HCT116 (cell line): ENCODE data around the gene ZNF628. TPM values are rescaled to one million over a fixed set of nuclear protein-coding genes. Genes with fewer than 3 reads are reported as not detected.

Source experiments
- ATAC-seq: fragments of 200-7000 bp; cut with Tn5 transposase; 2 replicates; pipeline ENCODE4 v1.9.1; 2020; ENCODE audit warnings: mild to moderate bottlenecking, moderate library complexity
- BruUV-seq: library from RNA; stranded (reverse); fragments of 400-500 nt; replicated peaks from 2 replicates; lab custom pipeline; 2021; lab: Mats Ljungman, UMichigan
- CTCF ChIA-PET: fragments of 300-600 bp; sonication (Branson Sonifier 250); formaldehyde crosslinking; loops from one replicate; lab custom pipeline; 2021; ENCODE audit warnings: antibody characterized with exemption; lab: Charles Lee
- POLR2A ChIA-PET: fragments of 300-600, 350-600 bp; sonication (Branson Sonifier 250); formaldehyde crosslinking; loops from one replicate; lab custom pipeline; 2021; ENCODE audit warnings: antibody characterized with exemption; lab: Charles Lee
- RAD21 ChIA-PET, 2 experiments: fragments of 300-600 bp; sonication (Branson Sonifier 250); formaldehyde crosslinking; loops; one replicate each; lab custom pipeline; 2023; ENCODE audit warnings: low total read pairs in 2 of 2; ENCODE audit not compliant: uncharacterized antibody in 2 of 2, unreplicated experiment in 2 of 2, low non-redundant PET in 1 of 2; lab: Charles Lee
- DNase-seq: peaks from one replicate; pipeline ENCODE4 v3.0.0-alpha.2; 2010; ENCODE audit warnings: low read depth, low spot score
- H2AFZ ChIP-seq: fragments of 200-600 bp; shearing (Covaris generic), sonication (generic); 2 replicates; pipeline ENCODE4 v1.6.1; 2017; ENCODE audit warnings: low read depth, mixed run types, mixed read lengths, antibody characterized with exemption, low read length; ENCODE audit not compliant: poor library complexity, severe bottlenecking
- H3K27ac ChIP-seq: 2 replicates; pipeline ENCODE4 v1.5.1; 2012; ENCODE audit warnings: low read depth, low read length
- H3K27me3 ChIP-seq: fragments of 200-600 bp; sonication (generic); 2 replicates; pipeline ENCODE4 v1.6.1; 2016; ENCODE audit warnings: mixed run types, low read length, mixed read lengths; ENCODE audit not compliant: insufficient read depth
- H3K36me3 ChIP-seq, 2 experiments: fragments of 200-500 bp in 1 of 2; fragments of 200-600 bp in 1 of 2; sonication (Bioruptor generic) in 1 of 2; sonication (generic) in 1 of 2; 2 replicates each; pipeline versions ENCODE4 v1.5.1 to v1.6.1; 2014 to 2016; ENCODE audit warnings: low read length in 2 of 2, inconsistent platforms in 1 of 2, mixed read lengths in 1 of 2, mixed run types in 1 of 2; ENCODE audit not compliant: insufficient read depth in 2 of 2, control insufficient read depth in 1 of 2
- H3K4me1 ChIP-seq, 2 experiments: fragments of 200-600 bp in 1 of 2; sonication (generic) in 1 of 2; 2 replicates each; pipeline versions ENCODE4 v1.5.1 to v1.6.1; 2012 to 2017; ENCODE audit warnings: low read length in 2 of 2, inconsistent platforms in 1 of 2, mild to moderate bottlenecking in 1 of 2, mixed read lengths in 1 of 2, mixed run types in 1 of 2, moderate library complexity in 1 of 2; ENCODE audit not compliant: insufficient read depth in 2 of 2, control insufficient read depth in 1 of 2
- H3K4me2 ChIP-seq: fragments of 200-600 bp; sonication (generic); 2 replicates; pipeline ENCODE4 v1.6.1; 2017; ENCODE audit warnings: mixed run types, low read length, mixed read lengths
- H3K4me3 ChIP-seq, 2 experiments: fragments of 200-600 bp in 1 of 2; sonication (generic) in 1 of 2; replicated peaks in 1 of 2; 2 replicates each; pipeline ENCODE4 v1.5.1; 2011 to 2016; ENCODE audit warnings: low read length in 2 of 2, control low read depth in 1 of 2, low read depth in 1 of 2, mild to moderate bottlenecking in 1 of 2, mixed read lengths in 1 of 2, mixed run types in 1 of 2
- H3K79me2 ChIP-seq: fragments of 200-600 bp; sonication (generic); 2 replicates; pipeline ENCODE4 v1.6.1; 2017; ENCODE audit warnings: mild to moderate bottlenecking, mixed run types, low read length, moderate library complexity, mixed read lengths; ENCODE audit not compliant: insufficient read depth
- H3K9ac ChIP-seq: fragments of 200-600 bp; sonication (generic); 2 replicates; pipeline ENCODE4 v1.6.1; 2016; ENCODE audit warnings: low read length, mixed read lengths
- H3K9me2 ChIP-seq: fragments of 200-600 bp; sonication (generic), shearing (Covaris generic); 2 replicates; pipeline ENCODE4 v1.6.1; 2017; ENCODE audit warnings: mixed run types, mild to moderate bottlenecking, moderate library complexity; ENCODE audit not compliant: insufficient read depth
- H3K9me3 ChIP-seq, 2 experiments: fragments of 200-500 bp in 1 of 2; fragments of 200-600 bp in 1 of 2; sonication (Bioruptor generic) in 1 of 2; sonication (generic) in 1 of 2; 2 replicates each; pipeline ENCODE4 v1.6.1; 2014 to 2017; ENCODE audit warnings: low read length in 2 of 2, mixed read lengths in 2 of 2, inconsistent platforms in 1 of 2, low read depth in 1 of 2, mild to moderate bottlenecking in 1 of 2, mixed run types in 1 of 2, moderate library complexity in 1 of 2; ENCODE audit not compliant: control insufficient read depth in 1 of 2, insufficient read depth in 1 of 2
- H4K20me1 ChIP-seq: fragments of 200-600 bp; sonication (generic), shearing (Covaris generic); 2 replicates; pipeline ENCODE4 v1.6.1; 2017; ENCODE audit warnings: mixed run types, mild to moderate bottlenecking, moderate library complexity; ENCODE audit not compliant: insufficient read depth
- CEBPB ChIP-seq: IDR thresholded peaks from 2 replicates; pipeline ENCODE4 v1.6.1; 2012; ENCODE audit warnings: low read depth
- CTCF ChIP-seq, 3 experiments: fragments of 200-600 bp in 1 of 3; sonication (generic) in 1 of 3; IDR thresholded peaks in 2 of 3; conservative IDR thresholded peaks in 1 of 3; 2 replicates each; pipeline ENCODE4 v1.5.1; 2012 to 2017; ENCODE audit warnings: low read depth in 2 of 3, low read length in 2 of 3, antibody characterized with exemption in 1 of 3, borderline replicate concordance in 1 of 3, control low read depth in 1 of 3, mild to moderate bottlenecking in 1 of 3, mixed read lengths in 1 of 3, mixed run types in 1 of 3, moderate library complexity in 1 of 3; ENCODE audit not compliant: insufficient read depth in 1 of 3
- EZH2phosphoT487 ChIP-seq: fragments of 200-600 bp; IDR thresholded peaks from 2 replicates; pipeline ENCODE4 v1.6.1; 2018; ENCODE audit warnings: antibody characterized with exemption, borderline replicate concordance
- SIN3A ChIP-seq: IDR thresholded peaks from 2 replicates; pipeline ENCODE4 v1.6.1; 2012; ENCODE audit warnings: low read depth
- ZBTB33 ChIP-seq: IDR thresholded peaks from 2 replicates; pipeline ENCODE4 v1.6.1; 2011; ENCODE audit warnings: mild to moderate bottlenecking, low read length, moderate library complexity; ENCODE audit not compliant: insufficient replicate concordance; ENCODE audit errors: extremely low read depth
- intact Hi-C: fragments of 100-400 bp; cut with micrococcal nuclease; formaldehyde crosslinking; loops from 2 replicates; pipeline ENCODE4 v1.10.0; 2022
- total RNA-seq: library from RNA; stranded (reverse); gene quantifications from one replicate; pipeline ENCODE4 v1.2.1, GENCODE V29; 2021; ENCODE audit not compliant: unreplicated experiment

Gene ZNF628
- total RNA-seq, 1 experiment from 2014 or later = 14.9 TPM

GRCh38 chr19:55464662-55465054 lies 11.8 kb upstream of the ZNF628 start, which contains the start of gene C19orf85:
Gene C19orf85, minus strand, starts transcription at chr19:55464751. Its CDS starts 197 bp downstream, at chr19:55464554.
- BruUV-seq = no TSS peak
- CTCF ChIA-PET = no interaction called here

More at GRCh38 chr19:55464662-55465054, 11.8 kb upstream of the ZNF628 start, which contains the start of gene C19orf85:
- ATAC-seq = no peak
- ChIA-PET POLR2A (no interaction called here), RAD21 (no interaction called here)
- TF ChIP-seq EZH2phosphoT487 (no peak), SIN3A (no peak), ZBTB33 (no peak), CEBPB (no peak), CTCF (IDR thresholded peaks at IDR 0.05 in 2 of 3, conservative IDR thresholded peaks at IDR 0.05 in 1 of 3; ENCODE audit: borderline replicate concordance in 1 of 3, insufficient read depth in 1 of 3, low read depth in 2 of 3, low read length in 2 of 3) (no peak)
- no peak for DNase-seq
- H3K79me2 ChIP-seq = peaks cover 11% of the 10 kb centered on the region; the same call in 1 of the 2 replicates
- no peaks in the 10 kb centered on the region for H3K9me3 ChIP-seq
- H2AFZ ChIP-seq = no peak within 1 kb of the TSS
- no peak within 1 kb of the TSS; the same call in 1 of the 2 replicates for H3K27ac ChIP-seq
- H3K4me2 ChIP-seq = no peak within 1 kb of the TSS
- peaks cover 19 to 43% of the 10 kb centered on the region in 2 experiments for H3K4me1 ChIP-seq
- intact Hi-C loops = no loop called here
- no peaks in the 10 kb centered on the region for H3K9me2 ChIP-seq
- no peak within 1 kb of the TSS for H3K9ac ChIP-seq
- H4K20me1 ChIP-seq = no peaks in the 10 kb centered on the region
- no peaks in the 10 kb centered on the region for H3K36me3 ChIP-seq
- no peaks in the 10 kb centered on the region for H3K27me3 ChIP-seq
- H3K4me3 ChIP-seq = no peak within 1 kb of the TSS
